Kidney epithelial cell (primary cell): ENCODE measurements around the gene ZNF316. TPM values are rescaled to one million over a fixed set of nuclear protein-coding genes. Genes with fewer than 3 reads are reported as not detected.
A peak's percentile ranks its signal among the peaks of the same experiment; 100 is the strongest.

Experiments used
- DNase-seq: peaks from one replicate; pipeline ENCODE4 v3.0.0-alpha.2; 2010; ENCODE audit warnings: low read depth
- H3K27me3 ChIP-seq: 2 replicates; pipeline ENCODE4 v1.6.0; 2011; ENCODE audit warnings: low read length; ENCODE audit not compliant: control insufficient read depth, insufficient read depth
- H3K36me3 ChIP-seq: 2 replicates; pipeline ENCODE4 v1.5.1; 2011; ENCODE audit warnings: low read length; ENCODE audit not compliant: control insufficient read depth, insufficient read depth
- H3K4me3 ChIP-seq: 2 replicates; pipeline ENCODE4 v1.5.1; 2011; ENCODE audit warnings: low read depth, mild to moderate bottlenecking, control low read depth, low read length
- CTCF ChIP-seq: IDR thresholded peaks from 2 replicates; pipeline ENCODE4 v1.5.1; 2011; ENCODE audit warnings: mild to moderate bottlenecking, moderate library complexity, low read length, control low read depth, inconsistent platforms; ENCODE audit not compliant: insufficient read depth, poor library complexity, severe bottlenecking
- total RNA-seq: library from RNA; depleted of rRNA; stranded (reverse); fragments of >200 nt; gene quantifications from 2 replicates; pipeline ENCODE4 v1.2.3, GENCODE V29; 2015

Gene ZNF316
- total RNA-seq, 1 donor from 2014 or later: 26.2 TPM

- H3K36me3 ChIP-seq: no peaks in the 10 kb centered on the region
- H3K4me3 ChIP-seq: no peak overlapping the region
- DNase-seq: no peak
- peaks cover 9% of the 10 kb centered on the region for H3K27me3 ChIP-seq
- TF ChIP-seq CTCF: no peak
Measured at GRCh38 chr7:6612819-6613218, 24.3 kb upstream of the ZNF316 start.

GRCh38 chr7:6613706-6614105 lies 23.4 kb upstream of the ZNF316 start:
- DNase-seq: no peak
- H3K36me3 ChIP-seq: no peaks in the 10 kb centered on the region
- no peak for TF ChIP-seq CTCF
- H3K4me3 ChIP-seq: no peak overlapping the region
- peaks cover 9% of the 10 kb centered on the region for H3K27me3 ChIP-seq

- H3K27me3 ChIP-seq: peaks cover 9% of the 10 kb centered on the region
- no peak for DNase-seq
- TF ChIP-seq CTCF: no peak
- H3K4me3 ChIP-seq: peak within 1 kb of the TSS; percentile 51
- H3K36me3 ChIP-seq: no peaks in the 10 kb centered on the region
Measured at GRCh38 chr7:6614953-6615722, 22.0 kb upstream of the ZNF316 start, which contains the start of gene ZNF853. Gene ZNF853 (plus strand): TSS chr7:6615610. CDS start chr7:6616175, 565 bp downstream.

GRCh38 chr7:6615723-6616555 lies 21.2 kb upstream of the ZNF316 start:
- no peak for DNase-seq
- H3K36me3 ChIP-seq: no peaks in the 10 kb centered on the region
- H3K27me3 ChIP-seq: peaks cover 9% of the 10 kb centered on the region
- peak overlapping the region; percentile 51 for H3K4me3 ChIP-seq
- TF ChIP-seq CTCF: no peak

GRCh38 chr7:6616854-6617643 lies 20.1 kb upstream of the ZNF316 start:
- DNase-seq: no peak
- H3K27me3 ChIP-seq: peaks cover 9% of the 10 kb centered on the region

More at GRCh38 chr7:6616854-6617643, 20.1 kb upstream of the ZNF316 start:
- Histone ChIP-seq H3K4me3 (no peak overlapping the region), H3K36me3 (no peaks in the 10 kb centered on the region)
- TF ChIP-seq CTCF: no peak
